ENCODE measurements around the gene SLC25A53. TPM values are rescaled to one million over a fixed set of nuclear protein-coding genes. Genes with fewer than 3 reads are reported as not detected.
"Not testable (repeated sequence)": the region's sequence is repeated elsewhere in the genome, so short reads cannot be mapped to it uniquely, and the experiment has no call there.

The SLC25A53 gene
- total RNA-seq, 3 donors from 2014 or later: 3.2 to 4.4 (median 4.2) TPM

- Mint-ChIP-seq H3K4me1 (ENCODE audit: low read depth) (peaks cover 36% of the 10 kb centered on the region), H3K27me3 (ENCODE audit: low read depth) (no peaks in the 10 kb centered on the region), H3K9me3 (no peaks in the 10 kb centered on the region), H3K4me3 (peak within 1 kb of the TSS; percentile 88), H3K36me3 (ENCODE audit: insufficient read depth) (no peaks in the 10 kb centered on the region)
- peak; percentile 14 for DNase-seq
- ATAC-seq: peak; percentile 66 to 70
Observed at GRCh38 chrX:104112326-104112951, 44.4 kb downstream of the SLC25A53 start, which contains the start of gene ZCCHC18. Gene ZCCHC18 (plus strand): TSS chrX:104112523. CDS start chrX:104114112, 1,589 bp downstream.

GRCh38 chrX:104110491-104111240 lies 46.1 kb downstream of the SLC25A53 start:
- H3K9me3 Mint-ChIP-seq; DNase-seq; H3K36me3 Mint-ChIP-seq (ENCODE audit: insufficient read depth); H3K27me3 Mint-ChIP-seq (ENCODE audit: low read depth): not testable (repeated sequence)
- peak in 1 of 2 donors; percentile 25 for ATAC-seq
- peaks cover 37% of the 10 kb centered on the region for H3K4me1 Mint-ChIP-seq (ENCODE audit: low read depth)
- H3K4me3 Mint-ChIP-seq: peak overlapping the region; percentile 21

- ATAC-seq: no peak
- Mint-ChIP-seq H3K9me3 (no peaks in the 10 kb centered on the region), H3K4me1 (ENCODE audit: low read depth) (peaks cover 37% of the 10 kb centered on the region), H3K27me3 (ENCODE audit: low read depth) (no peaks in the 10 kb centered on the region), H3K36me3 (ENCODE audit: insufficient read depth) (no peaks in the 10 kb centered on the region), H3K4me3 (no peak overlapping the region)
- DNase-seq: no peak
Observed at GRCh38 chrX:104108955-104109354, 47.9 kb downstream of the SLC25A53 start.

GRCh38 chrX:104105330-104106262 lies 51.2 kb downstream of the SLC25A53 start:
- Mint-ChIP-seq H3K4me1 (ENCODE audit: low read depth) (peaks cover 19% of the 10 kb centered on the region), H3K9me3 (no peaks in the 10 kb centered on the region), H3K4me3 (no peak overlapping the region), H3K27me3 (ENCODE audit: low read depth) (no peaks in the 10 kb centered on the region), H3K36me3 (ENCODE audit: insufficient read depth) (peaks cover 2% of the 10 kb centered on the region)
- no peak for ATAC-seq
- no peak for DNase-seq

- ATAC-seq: no peak
- Mint-ChIP-seq H3K9me3 (no peaks in the 10 kb centered on the region), H3K4me3 (no peak overlapping the region), H3K36me3 (ENCODE audit: insufficient read depth) (peaks cover 2% of the 10 kb centered on the region), H3K27me3 (ENCODE audit: low read depth) (no peaks in the 10 kb centered on the region), H3K4me1 (ENCODE audit: low read depth) (peaks cover 13% of the 10 kb centered on the region)
- no peak for DNase-seq
Observed at GRCh38 chrX:104104676-104105075, 52.1 kb downstream of the SLC25A53 start.

GRCh38 chrX:104098919-104099318 lies 57.9 kb downstream of the SLC25A53 start:
- no peak for ATAC-seq

GRCh38 chrX:104098151-104098808 lies 58.5 kb downstream of the SLC25A53 start:
- no peaks in the 10 kb centered on the region for H3K4me1 Mint-ChIP-seq (ENCODE audit: low read depth)
- no peaks in the 10 kb centered on the region for H3K9me3 Mint-ChIP-seq
- H3K36me3 Mint-ChIP-seq (ENCODE audit: insufficient read depth): peaks cover 2% of the 10 kb centered on the region
- ATAC-seq (peak; percentile 63 to 73), DNase-seq (peak; percentile 37)
- H3K4me3 Mint-ChIP-seq: no peak overlapping the region
- H3K27me3 Mint-ChIP-seq (ENCODE audit: low read depth): no peaks in the 10 kb centered on the region

More at GRCh38 chrX:104098919-104099318, 57.9 kb downstream of the SLC25A53 start:
- no peaks in the 10 kb centered on the region for H3K27me3 Mint-ChIP-seq (ENCODE audit: low read depth)
- no peak for DNase-seq
- peaks cover 2% of the 10 kb centered on the region for H3K36me3 Mint-ChIP-seq (ENCODE audit: insufficient read depth)
- H3K9me3 Mint-ChIP-seq: no peaks in the 10 kb centered on the region
- no peaks in the 10 kb centered on the region for H3K4me1 Mint-ChIP-seq (ENCODE audit: low read depth)
- H3K4me3 Mint-ChIP-seq: no peak overlapping the region

GRCh38 chrX:104085919-104086318 lies 70.9 kb downstream of the SLC25A53 start:
- no peak overlapping the region for H3K4me3 Mint-ChIP-seq
- H3K4me1 Mint-ChIP-seq (ENCODE audit: low read depth): no peaks in the 10 kb centered on the region
- no peak for ATAC-seq
- H3K9me3 Mint-ChIP-seq: no peaks in the 10 kb centered on the region
- peaks cover 3% of the 10 kb centered on the region for H3K27me3 Mint-ChIP-seq (ENCODE audit: low read depth)
- H3K36me3 Mint-ChIP-seq (ENCODE audit: insufficient read depth): no peaks in the 10 kb centered on the region
- no peak for DNase-seq

- ATAC-seq (no peak), DNase-seq (no peak)
- Mint-ChIP-seq H3K4me3 (no peak overlapping the region), H3K36me3 (ENCODE audit: insufficient read depth) (no peaks in the 10 kb centered on the region), H3K4me1 (ENCODE audit: low read depth) (no peaks in the 10 kb centered on the region), H3K27me3 (ENCODE audit: low read depth) (peaks cover 3% of the 10 kb centered on the region), H3K9me3 (no peaks in the 10 kb centered on the region)
Observed at GRCh38 chrX:104085477-104085876, 71.3 kb downstream of the SLC25A53 start.

GRCh38 chrX:104084534-104085277 lies 72.1 kb downstream of the SLC25A53 start:
- Mint-ChIP-seq H3K4me1 (ENCODE audit: low read depth) (no peaks in the 10 kb centered on the region), H3K9me3 (no peaks in the 10 kb centered on the region), H3K36me3 (ENCODE audit: insufficient read depth) (no peaks in the 10 kb centered on the region), H3K4me3 (no peak overlapping the region), H3K27me3 (ENCODE audit: low read depth) (peaks cover 3% of the 10 kb centered on the region)
- DNase-seq (no peak), ATAC-seq (no peak)

- Mint-ChIP-seq H3K9me3 (no peaks in the 10 kb centered on the region), H3K4me3 (no peak overlapping the region)
Observed at GRCh38 chrX:104084063-104084462, 72.7 kb downstream of the SLC25A53 start.

GRCh38 chrX:104077854-104078253 lies 79.0 kb downstream of the SLC25A53 start:
- H3K4me3 Mint-ChIP-seq; DNase-seq; ATAC-seq; H3K27me3 Mint-ChIP-seq (ENCODE audit: low read depth); H3K4me1 Mint-ChIP-seq (ENCODE audit: low read depth); H3K9me3 Mint-ChIP-seq; H3K36me3 Mint-ChIP-seq (ENCODE audit: insufficient read depth): not testable (repeated sequence)

More at GRCh38 chrX:104084063-104084462, 72.7 kb downstream of the SLC25A53 start:
- no peaks in the 10 kb centered on the region for H3K4me1 Mint-ChIP-seq (ENCODE audit: low read depth)
- peaks cover 3% of the 10 kb centered on the region for H3K27me3 Mint-ChIP-seq (ENCODE audit: low read depth)
- ATAC-seq (no peak), DNase-seq (no peak)
- H3K36me3 Mint-ChIP-seq (ENCODE audit: insufficient read depth): no peaks in the 10 kb centered on the region

- H3K4me1 Mint-ChIP-seq (ENCODE audit: low read depth); H3K4me3 Mint-ChIP-seq; DNase-seq; H3K27me3 Mint-ChIP-seq (ENCODE audit: low read depth); H3K36me3 Mint-ChIP-seq (ENCODE audit: insufficient read depth); H3K9me3 Mint-ChIP-seq: not testable (repeated sequence)
- peak; percentile 99 for ATAC-seq
Observed at GRCh38 chrX:104075778-104076445, 80.9 kb downstream of the SLC25A53 start, which contains the start of gene TMSB15C. Gene TMSB15C (minus strand): TSS chrX:104076236.

Measured in activated T-cell treated with anti-CD3 and anti-CD28 coated beads, Interleukin-2, amount 50 U/mL, for 4 hours (primary cell).